ENCODE measurements around the gene SETBP1. TPM values are rescaled to one million over a fixed set of nuclear protein-coding genes. Genes with fewer than 3 reads are reported as not detected.

The SETBP1 gene
- total and polyA plus RNA-seq, 8 donors: 1.4 to 66.5 (median 20.1) TPM

DNA sequence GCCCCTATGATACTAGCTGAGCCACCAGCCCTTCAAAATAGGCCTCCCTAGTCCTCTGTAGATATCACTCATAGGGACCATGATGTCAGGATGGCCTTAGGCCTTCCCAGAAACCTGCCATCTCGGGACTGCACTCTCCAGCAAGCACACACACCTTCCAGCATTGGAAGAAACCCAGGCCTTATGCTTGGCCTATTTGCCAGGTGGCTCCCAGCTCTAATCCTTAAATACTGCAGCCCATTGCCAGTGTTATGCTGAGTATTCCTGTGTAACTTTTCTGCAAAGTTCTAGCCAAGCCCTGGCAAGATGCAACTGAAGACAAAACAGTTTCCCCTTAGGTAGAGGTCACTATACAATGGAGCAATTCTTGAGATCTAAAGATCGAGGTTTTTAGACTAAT lies 316.5 kb downstream of the SETBP1 start:
- Histone ChIP-seq H3K27me3 (no peaks in the 10 kb centered on the region), H3K4me3 (no peak overlapping the region), H3K27ac (no peak overlapping the region), H3K9me3 (peaks cover 0 to 7% (median 0%) of the 10 kb centered on the region in 4 donors), H3K4me1 (peaks cover 0 to 4% (median 2%) of the 10 kb centered on the region in 4 donors), H3K36me3 (peaks cover 0 to 4% (median 0%) of the 10 kb centered on the region in 4 donors)
- no peak for TF ChIP-seq EP300 (IDR thresholded peaks at IDR 0.05)
- no peak for TF ChIP-seq POLR2A (IDR thresholded peaks at IDR 0.05)
- TF ChIP-seq, protein P1, sequence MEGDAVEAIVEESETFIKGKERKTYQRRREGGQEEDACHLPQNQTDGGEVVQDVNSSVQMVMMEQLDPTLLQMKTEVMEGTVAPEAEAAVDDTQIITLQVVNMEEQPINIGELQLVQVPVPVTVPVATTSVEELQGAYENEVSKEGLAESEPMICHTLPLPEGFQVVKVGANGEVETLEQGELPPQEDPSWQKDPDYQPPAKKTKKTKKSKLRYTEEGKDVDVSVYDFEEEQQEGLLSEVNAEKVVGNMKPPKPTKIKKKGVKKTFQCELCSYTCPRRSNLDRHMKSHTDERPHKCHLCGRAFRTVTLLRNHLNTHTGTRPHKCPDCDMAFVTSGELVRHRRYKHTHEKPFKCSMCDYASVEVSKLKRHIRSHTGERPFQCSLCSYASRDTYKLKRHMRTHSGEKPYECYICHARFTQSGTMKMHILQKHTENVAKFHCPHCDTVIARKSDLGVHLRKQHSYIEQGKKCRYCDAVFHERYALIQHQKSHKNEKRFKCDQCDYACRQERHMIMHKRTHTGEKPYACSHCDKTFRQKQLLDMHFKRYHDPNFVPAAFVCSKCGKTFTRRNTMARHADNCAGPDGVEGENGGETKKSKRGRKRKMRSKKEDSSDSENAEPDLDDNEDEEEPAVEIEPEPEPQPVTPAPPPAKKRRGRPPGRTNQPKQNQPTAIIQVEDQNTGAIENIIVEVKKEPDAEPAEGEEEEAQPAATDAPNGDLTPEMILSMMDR (IDR thresholded peaks at IDR 0.05): no peak
- no peak for TF ChIP-seq POLR2AphosphoS5 (IDR thresholded peaks at IDR 0.05)
- intact Hi-C loops (cut with DNase I; ENCODE audit: low total_unique reads): no loop called here
- no peak for DNase-seq
- 87 to 93% (median 91%) methylated on average over 2 of the region's 2 CpGs for WGBS, 5 donors

GRCh38 chr18:44998360-44998759 lies 317.7 kb downstream of the SETBP1 start:
- intact Hi-C loops (cut with DNase I; ENCODE audit: low total_unique reads): no loop called here
- 95 to 99% (median 97%) methylated on average over 8 of the region's 8 CpGs for WGBS, 5 donors
- Histone ChIP-seq H3K4me3 (no peak overlapping the region), H3K9me3 (peaks cover 0 to 7% (median 0%) of the 10 kb centered on the region in 4 donors), H3K4me1 (peaks cover 0 to 9% (median 4%) of the 10 kb centered on the region in 4 donors), H3K27ac (no peak overlapping the region), H3K36me3 (peaks cover 0 to 4% (median 0%) of the 10 kb centered on the region in 4 donors), H3K27me3 (no peaks in the 10 kb centered on the region)
- TF ChIP-seq POLR2AphosphoS5 (IDR thresholded peaks at IDR 0.05): no peak
- TF ChIP-seq EP300 (IDR thresholded peaks at IDR 0.05): no peak
- no peak for TF ChIP-seq POLR2A (IDR thresholded peaks at IDR 0.05)
- TF ChIP-seq, protein P1 (IDR thresholded peaks at IDR 0.05): no peak
- no peak for DNase-seq

DNA sequence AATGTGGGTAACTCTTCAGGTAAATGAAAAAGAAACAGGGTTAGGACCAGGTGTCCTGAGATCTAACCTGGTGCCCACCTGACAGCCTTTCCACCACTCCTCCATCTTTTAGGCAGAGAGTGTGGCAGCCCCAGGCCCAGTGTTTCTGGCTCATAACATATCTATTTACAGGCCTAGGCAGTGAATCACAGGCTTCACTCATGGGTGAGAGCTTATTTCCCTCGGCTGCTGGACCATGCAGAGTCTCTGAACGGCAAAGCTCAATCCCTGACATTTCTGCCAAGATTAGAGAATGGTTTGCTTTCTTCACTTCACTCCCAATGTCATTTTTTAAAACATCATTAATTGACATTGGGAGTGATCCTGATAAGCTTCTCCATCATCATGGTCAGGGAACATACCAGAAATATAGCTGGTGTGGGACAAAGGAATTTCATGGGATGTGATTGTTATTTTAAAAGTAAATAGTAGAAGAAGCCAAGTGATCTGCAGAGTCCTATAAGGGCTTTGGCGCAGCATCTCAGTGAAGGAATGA lies 323.9 kb downstream of the SETBP1 start:
- TF ChIP-seq, protein P1 (IDR thresholded peaks at IDR 0.05): no peak
- TF ChIP-seq POLR2A (IDR thresholded peaks at IDR 0.05) (no peak), EP300 (IDR thresholded peaks at IDR 0.05) (no peak), POLR2AphosphoS5 (IDR thresholded peaks at IDR 0.05) (no peak)
- WGBS, 5 donors: 65 to 86% (median 83%) methylated on average over 3 of the region's 3 CpGs

DNA sequence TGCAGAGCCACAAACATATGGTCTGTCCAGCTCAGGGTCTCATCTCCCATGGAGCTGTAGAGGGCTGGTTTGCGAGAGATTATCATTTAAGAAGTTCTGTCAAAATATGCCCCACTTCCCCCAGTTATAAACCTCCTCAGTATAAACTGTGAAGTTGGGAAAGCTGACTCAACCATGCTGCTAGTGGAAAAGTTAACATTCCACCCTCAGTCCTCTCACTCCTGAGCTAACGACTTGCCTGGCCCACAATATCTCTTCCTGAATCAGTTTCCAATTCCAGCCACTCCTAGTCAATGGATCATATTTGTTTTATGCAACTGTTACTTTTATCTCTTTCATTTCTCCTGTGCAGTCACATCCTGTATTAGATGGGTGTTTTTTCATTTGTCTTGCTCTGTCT lies 326.2 kb downstream of the SETBP1 start:
- TF ChIP-seq, protein P1 (IDR thresholded peaks at IDR 0.05): no peak
- TF ChIP-seq EP300 (IDR thresholded peaks at IDR 0.05) (no peak), POLR2AphosphoS5 (IDR thresholded peaks at IDR 0.05) (no peak), POLR2A (IDR thresholded peaks at IDR 0.05) (no peak)
- H3K4me3 ChIP-seq: no peak overlapping the region
- H3K27ac ChIP-seq: no peak overlapping the region
- no peak for DNase-seq
- no peaks in the 10 kb centered on the region for H3K27me3 ChIP-seq
- H3K9me3 ChIP-seq: no peaks in the 10 kb centered on the region
- WGBS, 5 donors: 57 to 69% (median 63%) methylated on average over 2 of the region's 2 CpGs
- peaks cover 0 to 36% (median 19%) of the 10 kb centered on the region in 4 donors for H3K4me1 ChIP-seq
- no peaks in the 10 kb centered on the region for H3K36me3 ChIP-seq
- intact Hi-C loops (cut with DNase I; ENCODE audit: low total_unique reads): no loop called here

More for the DNA sequence above, 323.9 kb downstream of the SETBP1 start:
- Histone ChIP-seq H3K4me1 (peaks cover 0 to 21% (median 7%) of the 10 kb centered on the region in 4 donors), H3K27ac (no peak overlapping the region), H3K36me3 (no peaks in the 10 kb centered on the region), H3K4me3 (no peak overlapping the region), H3K27me3 (no peaks in the 10 kb centered on the region), H3K9me3 (no peaks in the 10 kb centered on the region)
- intact Hi-C loops (cut with DNase I; ENCODE audit: low total_unique reads): no loop called here
- DNase-seq: no peak

Measured in stomach (tissue), 9 donors.